Measurements from ENCODE around the gene FSTL5. TPM values are rescaled to one million over a fixed set of nuclear protein-coding genes. Genes with fewer than 3 reads are reported as not detected.

The FSTL5 gene
- total and polyA plus RNA-seq, 10 of the 15 experiments (the other 5 are each of a cell fraction or from before 2014, with no cell fraction given) = 0.04 to 2.4 (median 0.08) TPM; not detected in 4

- H3K9ac ChIP-seq (ENCODE audit: control insufficient read depth, insufficient read depth, low read length) = no peak overlapping the region
- no peaks in the 10 kb centered on the region for H3K9me3 ChIP-seq (replicated peaks; ENCODE audit: control insufficient read depth, insufficient read depth, low read length)
- 25% methylated on average over 4 of the region's 4 CpGs for WGBS (ENCODE audit: insufficient coverage, insufficient replicate concordance, low lambda C conversion rate, missing lambda C conversion rate)
- DNase-seq (ENCODE audit: low read depth, low spot score) (no peak), ATAC-seq (no peak; the same call in 2 of the 3 replicates), FAIRE-seq (no peak)
- ChIA-PET POLR2A (no interaction called here), SMC1A (ENCODE audit: uncharacterized antibody, unreplicated experiment) (interaction anchor here (1.2 to 1.3 kb wide), 2 partner anchors 13 to 26 kb away, joined by 3 read pairs; no protein-coding TSS in a partner anchor), CTCF (interaction anchor here (0.9 kb wide), 1 partner anchor 159 kb away, joined by 3 read pairs; no protein-coding TSS in a partner anchor), RAD21 (ENCODE audit: unreplicated experiment) (no interaction called here)
- no peaks in the 10 kb centered on the region for H3K79me2 ChIP-seq (ENCODE audit: control insufficient read depth, insufficient read depth, low read length)
- in situ Hi-C loops (cut with MboI) (no loop called here), intact Hi-C loops (cut with micrococcal nuclease; ENCODE audit: unreplicated experiment) (no loop called here)
- no peak overlapping the region for H3K4me2 ChIP-seq (ENCODE audit: control insufficient read depth, insufficient read depth)
- no TSS peak for BruUV-seq (replicated peaks)
- H3K27me3 ChIP-seq (replicated peaks in 1 of 2; ENCODE audit: control insufficient read depth in 2 of 2, insufficient read depth in 2 of 2, low read length in 1 of 2) = no peaks in the 10 kb centered on the region; a peak in 1 of 4 replicates
- H3K27ac ChIP-seq (ENCODE audit: control insufficient read depth, insufficient read depth) = no peak overlapping the region
- TF ChIP-seq TBL1XR1 (IDR thresholded peaks at IDR 0.05; ENCODE audit: low read depth, low read length) = no peak
- no peak for TF ChIP-seq ESRRA (IDR thresholded peaks at IDR 0.05; ENCODE audit: low read length)
- no peak for TF ChIP-seq CTCF (IDR thresholded peaks at IDR 0.05 in 2 of 3, conservative IDR thresholded peaks at IDR 0.05 in 1 of 3; ENCODE audit: control insufficient read depth in 2 of 3, extremely low read depth in 1 of 3, insufficient read depth in 1 of 3, low read depth in 3 of 3, low read length in 3 of 3)
- TF ChIP-seq ZNF687 (IDR thresholded peaks at IDR 0.05) = no peak
- no peak for TF ChIP-seq MYB (IDR thresholded peaks at IDR 0.05; ENCODE audit: borderline replicate concordance, low read depth, low read length)
- no peak for TF ChIP-seq BCLAF1 (IDR thresholded peaks at IDR 0.05)
- TF ChIP-seq USF1 (IDR thresholded peaks at IDR 0.05; ENCODE audit: borderline replicate concordance, extremely low read length, insufficient read depth, low read depth, low read length) = no peak
- no peak for TF ChIP-seq NFYB (IDR thresholded peaks at IDR 0.05; ENCODE audit: insufficient read depth, low read depth, low read length)
- TF ChIP-seq SMARCA5 (IDR thresholded peaks at IDR 0.05) = no peak
- TF ChIP-seq YBX1 (IDR thresholded peaks at IDR 0.05) = no peak
- no peak for TF ChIP-seq ATF7 (IDR thresholded peaks at IDR 0.05; ENCODE audit: low read depth)
- TF ChIP-seq RELA (IDR thresholded peaks at IDR 0.05; ENCODE audit: borderline replicate concordance, partially characterized antibody) = no peak
- no peak overlapping the region for H3K4me3 ChIP-seq
- H3K36me3 ChIP-seq (ENCODE audit: control insufficient read depth in 2 of 2, insufficient read depth in 2 of 2, low read length in 1 of 2) = no peaks in the 10 kb centered on the region
- no peaks in the 10 kb centered on the region for H3K4me1 ChIP-seq (ENCODE audit: control insufficient read depth, insufficient read depth, low read length)
- H2AFZ ChIP-seq (ENCODE audit: control insufficient read depth, low read depth, low read length) = no peak overlapping the region
- H4K20me1 ChIP-seq (ENCODE audit: control insufficient read depth, insufficient read depth) = no peaks in the 10 kb centered on the region
These were observed 370.8 kb downstream of the FSTL5 start for GRCh38 chr4:161792991-161793390.

Data from GM12878 (cell line).